Panc1 (cell line): ENCODE results near the gene SMIM7. TPM values are rescaled to one million over a fixed set of nuclear protein-coding genes. Genes with fewer than 3 reads are reported as not detected.

ENCODE experiments used
- ATAC-seq: fragments of 200-7000 bp; cut with Tn5 transposase; 2 replicates; pipeline ENCODE4 v1.9.1; 2020; ENCODE audit warnings: mild to moderate bottlenecking, moderate library complexity
- BruUV-seq: library from RNA; stranded (reverse); fragments of 400-500 nt; replicated peaks from 2 replicates; lab custom pipeline; 2021; lab: Mats Ljungman, UMichigan
- CTCF ChIA-PET: fragments of 300-600 bp; sonication (Branson Sonifier 250); formaldehyde crosslinking; loops from one replicate; lab custom pipeline; 2022; ENCODE audit warnings: antibody characterized with exemption; lab: Charles Lee
- POLR2A ChIA-PET: fragments of 300-600 bp; sonication (Branson Sonifier 250); formaldehyde crosslinking; loops from one replicate; lab custom pipeline; 2022; ENCODE audit warnings: antibody characterized with exemption; lab: Charles Lee
- DNase-seq: peaks from one replicate; pipeline ENCODE4 v3.0.0-alpha.2; 2010; ENCODE audit warnings: low read depth, low spot score
- H3K27ac ChIP-seq: 2 replicates; pipeline ENCODE4 v1.5.1; 2011; ENCODE audit warnings: mild to moderate bottlenecking, low read length, inconsistent platforms
- H3K27me3 ChIP-seq: fragments of 200-500 bp; sonication (Bioruptor generic); 2 replicates; pipeline ENCODE4 v1.6.0; 2014; ENCODE audit warnings: low read length, inconsistent platforms; ENCODE audit not compliant: control insufficient read depth, insufficient read depth
- H3K36me3 ChIP-seq: fragments of 200-500 bp; sonication (Bioruptor generic); 2 replicates; pipeline ENCODE4 v1.5.1; 2014; ENCODE audit warnings: inconsistent platforms, mild to moderate bottlenecking, low read length, moderate library complexity; ENCODE audit not compliant: control insufficient read depth, insufficient read depth
- H3K4me1 ChIP-seq: 2 replicates; pipeline ENCODE4 v1.5.1; 2011; ENCODE audit warnings: inconsistent platforms, mild to moderate bottlenecking, low read length, moderate library complexity; ENCODE audit not compliant: control insufficient read depth, insufficient read depth
- H3K4me3 ChIP-seq, 2 experiments: 2 replicates each; pipeline ENCODE4 v1.5.1; 2011 to 2012; ENCODE audit warnings: low read depth in 2 of 2, low read length in 2 of 2, mild to moderate bottlenecking in 2 of 2, inconsistent platforms in 1 of 2, moderate library complexity in 1 of 2
- H3K9me3 ChIP-seq: fragments of 200-500 bp; sonication (Bioruptor generic); 2 replicates; pipeline ENCODE4 v1.5.1; 2014; ENCODE audit warnings: low read depth, mild to moderate bottlenecking, inconsistent platforms, low read length, moderate library complexity; ENCODE audit not compliant: control insufficient read depth, insufficient read depth
- POLR2AphosphoS5 ChIP-seq: IDR thresholded peaks from 2 replicates; pipeline ENCODE4 v1.6.1; 2012; ENCODE audit warnings: mild to moderate bottlenecking, low read depth, low read length, moderate library complexity
- REST ChIP-seq, 2 experiments: IDR thresholded peaks; 2 replicates each; pipeline ENCODE4 v1.6.1; 2011 to 2012; ENCODE audit warnings: low read depth in 2 of 2, control low read depth in 1 of 2, low read length in 1 of 2, mild to moderate bottlenecking in 1 of 2, moderate library complexity in 1 of 2; ENCODE audit not compliant: insufficient read depth in 1 of 2
- SIN3A ChIP-seq: IDR thresholded peaks from 2 replicates; pipeline ENCODE4 v1.6.1; 2012; ENCODE audit warnings: low read depth, mild to moderate bottlenecking, low read length, moderate library complexity, borderline replicate concordance; ENCODE audit not compliant: insufficient read depth
- TCF7L2 ChIP-seq: IDR thresholded peaks from 2 replicates; pipeline ENCODE4 v1.6.1; 2011; ENCODE audit warnings: mild to moderate bottlenecking, low read depth, low read length, inconsistent platforms
- in situ Hi-C: cut with HindIII; loops from 2 replicates; pipeline ENCODE4 v1.10.0; 2016; ENCODE audit warnings: low sequenced_read_pairs, low pct_unique_long_range_greater_than_20kb
- intact Hi-C: fragments of 100-400 bp; cut with micrococcal nuclease; formaldehyde crosslinking; loops from one replicate; pipeline ENCODE4 v1.10.0; 2022; ENCODE audit not compliant: unreplicated experiment
- total RNA-seq: library from RNA; stranded (reverse); gene quantifications from one replicate; pipeline ENCODE4 v1.2.1, GENCODE V29; 2021; ENCODE audit not compliant: unreplicated experiment
- TF ChIP-seq, protein P1 (sequence below): fragments of 450-650 bp; IDR thresholded peaks from 2 replicates; pipeline ENCODE4 v1.5.1; 2017; ENCODE audit warnings: mild to moderate bottlenecking

Gene SMIM7
- total RNA-seq, 1 experiment from 2014 or later = 70.7 TPM

DNA sequence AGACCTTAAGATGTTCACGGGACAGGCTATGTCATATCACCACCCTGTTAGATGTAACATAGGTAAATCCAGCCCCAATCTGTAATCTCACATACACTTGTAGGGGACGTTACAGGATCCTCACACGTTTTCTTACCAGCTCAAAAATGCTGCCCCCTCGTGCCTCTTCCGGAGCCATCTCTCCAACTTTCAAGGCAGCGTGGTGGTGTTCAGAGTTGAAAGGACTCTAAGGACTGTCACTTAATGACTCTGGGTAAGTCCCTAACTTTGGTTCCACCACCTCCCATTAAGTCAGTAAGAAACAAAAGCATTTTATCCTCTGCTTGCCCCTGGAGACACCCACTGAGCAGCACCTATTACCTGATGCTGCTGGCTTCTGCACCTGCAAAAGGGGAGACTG, 36.4 kb downstream of the SMIM7 start:
- Histone ChIP-seq H3K27me3 (no peaks in the 10 kb centered on the region), H3K36me3 (peaks cover 4% of the 10 kb centered on the region; the same call in 1 of the 2 replicates), H3K4me1 (peaks cover 16% of the 10 kb centered on the region), H3K27ac (no peak overlapping the region), H3K9me3 (no peaks in the 10 kb centered on the region), H3K4me3 (no peak overlapping the region)
- in situ Hi-C loops (no loop called here), intact Hi-C loops (no loop called here)
- BruUV-seq = no TSS peak
- ATAC-seq (no peak), DNase-seq (no peak)
- ChIA-PET POLR2A (no interaction called here), CTCF (interaction anchor here (0.6 kb wide), 1 partner anchor 429 kb away, joined by 3 read pairs; no protein-coding TSS in a partner anchor)
- TF ChIP-seq POLR2AphosphoS5 (no peak), TCF7L2 (no peak), SIN3A (no peak), REST (IDR thresholded peaks at IDR 0.05; ENCODE audit: insufficient read depth in 1 of 2, low read depth in 2 of 2, low read length in 1 of 2) (no peak)
- TF ChIP-seq, protein P1, sequence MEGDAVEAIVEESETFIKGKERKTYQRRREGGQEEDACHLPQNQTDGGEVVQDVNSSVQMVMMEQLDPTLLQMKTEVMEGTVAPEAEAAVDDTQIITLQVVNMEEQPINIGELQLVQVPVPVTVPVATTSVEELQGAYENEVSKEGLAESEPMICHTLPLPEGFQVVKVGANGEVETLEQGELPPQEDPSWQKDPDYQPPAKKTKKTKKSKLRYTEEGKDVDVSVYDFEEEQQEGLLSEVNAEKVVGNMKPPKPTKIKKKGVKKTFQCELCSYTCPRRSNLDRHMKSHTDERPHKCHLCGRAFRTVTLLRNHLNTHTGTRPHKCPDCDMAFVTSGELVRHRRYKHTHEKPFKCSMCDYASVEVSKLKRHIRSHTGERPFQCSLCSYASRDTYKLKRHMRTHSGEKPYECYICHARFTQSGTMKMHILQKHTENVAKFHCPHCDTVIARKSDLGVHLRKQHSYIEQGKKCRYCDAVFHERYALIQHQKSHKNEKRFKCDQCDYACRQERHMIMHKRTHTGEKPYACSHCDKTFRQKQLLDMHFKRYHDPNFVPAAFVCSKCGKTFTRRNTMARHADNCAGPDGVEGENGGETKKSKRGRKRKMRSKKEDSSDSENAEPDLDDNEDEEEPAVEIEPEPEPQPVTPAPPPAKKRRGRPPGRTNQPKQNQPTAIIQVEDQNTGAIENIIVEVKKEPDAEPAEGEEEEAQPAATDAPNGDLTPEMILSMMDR = no peak

GRCh38 chr19:16623066-16623465, 36.9 kb downstream of the SMIM7 start:
- intact Hi-C loops = no loop called here
- POLR2A ChIA-PET = no interaction called here
- DNase-seq = no peak
- H3K4me3 ChIP-seq = no peak overlapping the region
- no peaks in the 10 kb centered on the region for H3K27me3 ChIP-seq
- peaks cover 4% of the 10 kb centered on the region; the same call in 1 of the 2 replicates for H3K36me3 ChIP-seq
- ATAC-seq = no peak
- TF ChIP-seq SIN3A (no peak), POLR2AphosphoS5 (no peak)
- no peak overlapping the region for H3K27ac ChIP-seq
- BruUV-seq = no TSS peak
- H3K4me1 ChIP-seq = peaks cover 16% of the 10 kb centered on the region
- CTCF ChIA-PET = no interaction called here
- H3K9me3 ChIP-seq = no peaks in the 10 kb centered on the region
- in situ Hi-C loops = no loop called here

- in situ Hi-C loops (no loop called here), intact Hi-C loops (no loop called here)
- Histone ChIP-seq H3K4me3 (no peak overlapping the region), H3K4me1 (peaks cover 14% of the 10 kb centered on the region), H3K36me3 (no peaks in the 10 kb centered on the region), H3K27ac (no peak overlapping the region), H3K9me3 (no peaks in the 10 kb centered on the region), H3K27me3 (no peaks in the 10 kb centered on the region)
- DNase-seq (no peak), ATAC-seq (no peak)
- ChIA-PET CTCF (no interaction called here), POLR2A (no interaction called here)
- TF ChIP-seq TCF7L2 (no peak), SIN3A (no peak), POLR2AphosphoS5 (no peak)
- TF ChIP-seq, protein P1 = no peak
- BruUV-seq = no TSS peak
Observed at GRCh38 chr19:16621165-16621800, 38.7 kb downstream of the SMIM7 start.
